MCF 10A (cell line): ENCODE measurements around the gene GASK1A. TPM values are rescaled to one million over a fixed set of nuclear protein-coding genes. Genes with fewer than 3 reads are reported as not detected.
"Not testable (repeated sequence)": the region's sequence is repeated elsewhere in the genome, so short reads cannot be mapped to it uniquely, and the experiment has no call there.

Experiments
- BruUV-seq: library from RNA; stranded (reverse); fragments of 400-500 nt; replicated peaks from 2 replicates; lab custom pipeline; 2021; lab: Mats Ljungman, UMichigan
- CTCF ChIA-PET: fragments of 300-600 bp; sonication (Branson Sonifier 250); formaldehyde crosslinking; extraction: SDS; loops from one replicate; lab custom pipeline; 2021; ENCODE audit warnings: antibody characterized with exemption, inconsistent platforms; lab: Yijun Ruan, JAX
- POLR2A ChIA-PET: fragments of 300-600, 350-650 bp; sonication (Branson Sonifier 250); formaldehyde crosslinking; extraction: SDS; loops from one replicate; lab custom pipeline; 2020; ENCODE audit warnings: antibody characterized with exemption, inconsistent platforms; lab: Yijun Ruan, JAX
- DNase-seq: peaks from one replicate; pipeline ENCODE4 v3.0.0-alpha.2; 2018; ENCODE audit not compliant: unreplicated experiment
- H3K27ac Mint-ChIP-seq: one replicate; pipeline ENCODE4 v1.8.0; 2022; ENCODE audit warnings: mild to moderate bottlenecking, low read depth, mixed read lengths; ENCODE audit not compliant: unreplicated experiment
- H3K27me3 Mint-ChIP-seq: one replicate; pipeline ENCODE4 v1.8.0; 2022; ENCODE audit warnings: mixed read lengths; ENCODE audit not compliant: insufficient read depth, unreplicated experiment
- H3K36me3 Mint-ChIP-seq: one replicate; pipeline ENCODE4 v1.8.0; 2022; ENCODE audit warnings: mild to moderate bottlenecking, moderate library complexity, mixed read lengths; ENCODE audit not compliant: insufficient read depth, unreplicated experiment
- H3K4me1 Mint-ChIP-seq: one replicate; pipeline ENCODE4 v1.8.0; 2022; ENCODE audit warnings: mixed read lengths; ENCODE audit not compliant: insufficient read depth, unreplicated experiment
- H3K4me3 Mint-ChIP-seq: one replicate; pipeline ENCODE4 v1.8.0; 2022; ENCODE audit warnings: mild to moderate bottlenecking, moderate library complexity, mixed read lengths; ENCODE audit not compliant: unreplicated experiment
- H3K9me3 Mint-ChIP-seq: one replicate; pipeline ENCODE4 v1.8.0; 2022; ENCODE audit warnings: mixed read lengths; ENCODE audit not compliant: unreplicated experiment
- intact Hi-C: fragments of 100-400 bp; cut with micrococcal nuclease; formaldehyde crosslinking; loops from 2 replicates; pipeline ENCODE4 v1.14.1; 2022
- total RNA-seq: library from RNA; stranded (reverse); gene quantifications from 2 replicates; pipeline ENCODE4 v1.2.3, GENCODE V29; 2022
- TF ChIP-seq, protein P1 (sequence below): fragments of 200-600 bp; IDR thresholded peaks from one replicate; pipeline ENCODE4 v1.8.0; 2022; ENCODE audit warnings: antibody characterized with exemption, mild to moderate bottlenecking; ENCODE audit not compliant: unreplicated experiment

The GASK1A gene
- total RNA-seq, 1 experiment from 2014 or later, result not detected

DNA sequence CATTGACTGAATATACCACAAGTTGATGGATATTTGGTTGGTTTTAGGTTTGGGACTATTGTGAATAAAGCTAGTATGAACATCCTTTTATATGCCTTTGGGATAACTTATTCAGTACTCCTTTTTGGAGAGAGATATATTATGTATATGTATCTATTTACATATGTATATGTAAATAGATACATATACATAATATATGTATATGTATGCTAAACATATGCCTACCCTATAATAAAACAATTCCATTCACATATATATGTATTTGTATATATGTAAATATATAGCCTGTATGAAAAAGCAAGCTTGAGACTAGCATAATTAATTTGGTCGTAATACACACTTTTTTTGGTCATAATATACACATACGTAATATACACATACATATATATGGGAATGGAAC, 15.8 kb upstream of the GASK1A start:
- DNase-seq, result no peak
- H3K36me3 Mint-ChIP-seq, result no peaks in the 10 kb centered on the region
- ChIA-PET CTCF (interaction anchor here (0.6 to 8.2 kb wide), 12 partner anchors 18 to 439 kb away, joined by 3 to 262 read pairs (median 6); no protein-coding TSS in a partner anchor), POLR2A (no interaction called here)
- TF ChIP-seq, protein P1, sequence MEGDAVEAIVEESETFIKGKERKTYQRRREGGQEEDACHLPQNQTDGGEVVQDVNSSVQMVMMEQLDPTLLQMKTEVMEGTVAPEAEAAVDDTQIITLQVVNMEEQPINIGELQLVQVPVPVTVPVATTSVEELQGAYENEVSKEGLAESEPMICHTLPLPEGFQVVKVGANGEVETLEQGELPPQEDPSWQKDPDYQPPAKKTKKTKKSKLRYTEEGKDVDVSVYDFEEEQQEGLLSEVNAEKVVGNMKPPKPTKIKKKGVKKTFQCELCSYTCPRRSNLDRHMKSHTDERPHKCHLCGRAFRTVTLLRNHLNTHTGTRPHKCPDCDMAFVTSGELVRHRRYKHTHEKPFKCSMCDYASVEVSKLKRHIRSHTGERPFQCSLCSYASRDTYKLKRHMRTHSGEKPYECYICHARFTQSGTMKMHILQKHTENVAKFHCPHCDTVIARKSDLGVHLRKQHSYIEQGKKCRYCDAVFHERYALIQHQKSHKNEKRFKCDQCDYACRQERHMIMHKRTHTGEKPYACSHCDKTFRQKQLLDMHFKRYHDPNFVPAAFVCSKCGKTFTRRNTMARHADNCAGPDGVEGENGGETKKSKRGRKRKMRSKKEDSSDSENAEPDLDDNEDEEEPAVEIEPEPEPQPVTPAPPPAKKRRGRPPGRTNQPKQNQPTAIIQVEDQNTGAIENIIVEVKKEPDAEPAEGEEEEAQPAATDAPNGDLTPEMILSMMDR, result no peak
- no peak overlapping the region for H3K4me3 Mint-ChIP-seq
- H3K27ac Mint-ChIP-seq, result no peak overlapping the region
- intact Hi-C loops, result loop anchor here (5.0 kb wide), 1 partner anchor 539 kb away; no protein-coding TSS in a partner anchor
- no peaks in the 10 kb centered on the region for H3K4me1 Mint-ChIP-seq
- H3K9me3 Mint-ChIP-seq, result no peaks in the 10 kb centered on the region
- peaks cover 69% of the 10 kb centered on the region for H3K27me3 Mint-ChIP-seq
- BruUV-seq, result no TSS peak

DNA sequence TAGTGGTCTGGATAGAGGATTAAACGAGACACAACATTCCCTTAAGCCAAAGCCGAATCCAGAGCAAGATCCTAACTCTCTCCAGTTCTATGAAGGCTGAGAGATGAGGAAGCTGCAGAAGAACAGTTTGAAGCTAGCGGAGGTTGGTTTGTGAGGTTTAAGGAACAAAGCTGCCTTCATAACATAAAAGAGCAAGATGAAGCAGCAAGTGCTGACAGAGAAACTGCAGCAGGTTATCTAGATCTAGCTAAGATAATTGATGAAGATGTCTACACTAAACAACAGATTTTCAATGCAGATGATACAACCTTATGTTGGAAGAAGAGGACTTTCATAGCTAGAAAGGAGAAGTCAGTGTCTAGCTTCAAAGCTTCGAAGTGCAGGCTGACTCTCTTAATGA, 14.8 kb upstream of the GASK1A start:
- CTCF ChIA-PET, result interaction anchor here (0.6 to 8.2 kb wide), 8 partner anchors 63 to 1456 kb away, joined by 3 to 262 read pairs (median 3); no protein-coding TSS in a partner anchor
- no peak overlapping the region for H3K4me3 Mint-ChIP-seq
- intact Hi-C loops, result loop anchor here (5.0 kb wide), 1 partner anchor 538 kb away; no protein-coding TSS in a partner anchor
- TF ChIP-seq, protein P1, result no peak
- H3K27me3 Mint-ChIP-seq, result peaks cover 61% of the 10 kb centered on the region
- no peak overlapping the region for H3K27ac Mint-ChIP-seq
- BruUV-seq, result no TSS peak
- DNase-seq, result no peak
- H3K4me1 Mint-ChIP-seq, result no peaks in the 10 kb centered on the region
- H3K36me3 Mint-ChIP-seq, result no peaks in the 10 kb centered on the region
- POLR2A ChIA-PET, result no interaction called here
- H3K9me3 Mint-ChIP-seq, result no peaks in the 10 kb centered on the region

DNA sequence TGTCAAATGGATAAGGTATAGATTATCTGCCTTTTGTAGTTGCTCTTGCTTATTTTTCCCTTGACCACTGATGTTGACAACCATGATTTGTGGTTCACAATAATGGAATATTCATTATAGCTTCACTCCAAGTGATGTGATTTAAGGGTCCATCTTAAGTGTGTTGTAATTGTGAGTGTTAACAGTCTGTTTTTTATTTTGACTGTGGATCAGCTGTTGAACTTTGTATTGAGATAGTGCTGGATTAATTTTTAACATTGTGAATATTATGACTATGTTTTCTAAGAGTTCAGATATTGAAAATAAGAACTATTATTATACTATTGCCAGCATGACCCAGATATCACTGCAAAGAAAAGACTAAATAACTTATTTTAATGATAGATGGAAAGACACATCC, 8.6 kb upstream of the GASK1A start:
- Mint-ChIP-seq H3K4me1 (no peaks in the 10 kb centered on the region), H3K36me3 (no peaks in the 10 kb centered on the region), H3K4me3 (no peak overlapping the region), H3K27me3 (peaks cover 17% of the 10 kb centered on the region), H3K27ac (no peak overlapping the region), H3K9me3 (peaks cover 16% of the 10 kb centered on the region)
- ChIA-PET POLR2A (interaction anchor here (1.2 kb wide), 1 partner anchor 10 kb away, joined by 4 read pairs; no protein-coding TSS in a partner anchor), CTCF (interaction anchor here (0.6 to 2.3 kb wide), 4 partner anchors 9 to 636 kb away, joined by 3 to 15 read pairs (median 4); no protein-coding TSS in a partner anchor)
- no TSS peak for BruUV-seq
- TF ChIP-seq, protein P1, result no peak
- no peak for DNase-seq
- intact Hi-C loops, result no loop called here

DNA sequence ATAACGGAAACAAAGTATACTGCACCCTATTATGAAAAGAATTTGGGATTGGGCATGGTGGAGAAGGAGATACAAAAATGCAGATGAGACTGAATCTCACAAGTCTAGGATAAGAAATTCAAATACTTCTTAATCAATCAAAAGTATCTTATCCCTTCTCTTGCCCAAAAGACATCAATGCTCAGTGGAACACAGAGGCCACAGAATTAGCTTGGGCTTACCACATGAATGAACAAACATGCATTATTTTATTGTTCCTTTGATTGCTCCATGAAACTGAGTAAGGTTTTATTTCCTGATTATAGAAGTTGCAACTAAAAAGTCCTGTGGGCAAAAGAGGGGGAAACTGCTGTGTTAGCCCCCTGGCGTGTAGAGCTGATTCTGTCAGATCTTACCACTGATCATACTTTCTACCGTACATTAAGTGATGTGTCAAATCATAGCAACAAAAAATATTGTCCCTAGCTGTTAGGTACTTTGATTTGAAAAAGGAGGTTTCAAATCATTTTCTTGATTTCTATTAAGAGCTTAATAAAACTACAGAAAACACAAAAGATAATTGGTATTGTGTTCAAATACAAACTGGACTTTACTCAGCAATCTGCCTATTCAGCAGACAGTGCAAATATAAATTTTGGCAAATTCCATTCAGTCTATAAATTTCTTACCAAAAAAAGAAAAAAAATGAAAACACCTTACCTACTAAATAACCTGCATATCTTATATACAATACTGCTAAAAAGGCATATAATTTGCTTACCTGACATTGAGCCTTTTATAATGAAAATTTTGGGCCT, 7.9 kb upstream of the GASK1A start:
- no peak for DNase-seq
- H3K27ac Mint-ChIP-seq, result no peak overlapping the region
- intact Hi-C loops, result no loop called here
- no peaks in the 10 kb centered on the region for H3K4me1 Mint-ChIP-seq
- ChIA-PET POLR2A (interaction anchor here (1.2 kb wide), 1 partner anchor 9 kb away, joined by 4 read pairs; no protein-coding TSS in a partner anchor), CTCF (interaction anchor here (0.5 to 2.3 kb wide), 6 partner anchors 9 to 1229 kb away, joined by 3 to 15 read pairs (median 3); no protein-coding TSS in a partner anchor)
- H3K36me3 Mint-ChIP-seq, result no peaks in the 10 kb centered on the region
- BruUV-seq, result no TSS peak
- TF ChIP-seq, protein P1, result no peak
- H3K27me3 Mint-ChIP-seq, result peaks cover 11% of the 10 kb centered on the region
- no peak overlapping the region for H3K4me3 Mint-ChIP-seq
- H3K9me3 Mint-ChIP-seq, result peaks cover 22% of the 10 kb centered on the region

DNA sequence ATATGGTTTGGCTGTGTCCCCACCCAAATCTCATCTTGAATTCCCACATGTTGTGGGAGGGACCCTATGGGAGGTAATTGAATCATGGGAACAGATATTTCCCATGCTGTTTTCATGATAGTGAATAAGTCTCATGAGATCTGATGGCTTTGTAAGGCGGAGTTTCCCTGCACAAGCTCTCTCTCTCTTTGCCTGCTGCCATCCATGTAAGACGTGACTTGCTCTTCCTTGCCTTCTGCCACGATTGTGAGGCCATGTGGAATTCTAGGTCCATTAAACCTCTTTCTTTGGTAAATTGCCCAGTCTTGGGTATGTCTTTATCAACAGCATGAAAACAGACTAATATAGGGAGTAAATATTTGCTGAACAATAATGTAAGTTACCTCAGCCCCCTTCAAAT, 4.2 kb upstream of the GASK1A start:
- CTCF ChIA-PET, result interaction anchor here (1.2 kb wide), 1 partner anchor 13 kb away, joined by 4 read pairs; no protein-coding TSS in a partner anchor
- Mint-ChIP-seq H3K27me3 (peaks cover 27% of the 10 kb centered on the region), H3K9me3 (peaks cover 32% of the 10 kb centered on the region)
- POLR2A ChIA-PET, H3K27ac Mint-ChIP-seq, H3K4me3 Mint-ChIP-seq, H3K36me3 Mint-ChIP-seq, DNase-seq, intact Hi-C loops, BruUV-seq, H3K4me1 Mint-ChIP-seq: not testable (repeated sequence)
